DND-41 (cell line): ENCODE data around the gene AFF3.

Experiments used
- ATAC-seq: fragments of 200-7000 bp; cut with Tn5 transposase; 3 replicates; pipeline ENCODE4 v1.9.1; 2021; ENCODE audit warnings: low read depth; ENCODE audit not compliant: insufficient read depth
- DNase-seq: peaks from one replicate; pipeline ENCODE4 v3.0.0-alpha.2; 2020
- H2AFZ ChIP-seq: 2 replicates; pipeline ENCODE4 v1.6.0; 2012; ENCODE audit warnings: low read depth, low read length
- H3K27ac ChIP-seq: 2 replicates; pipeline ENCODE4 v1.5.1; 2012; ENCODE audit warnings: low read length, inconsistent platforms
- H3K27me3 ChIP-seq: fragments of 200-600 bp; sonication (generic); 2 replicates; pipeline ENCODE4 v1.6.0; 2012; ENCODE audit warnings: low read length, mild to moderate bottlenecking, inconsistent platforms; ENCODE audit not compliant: insufficient read depth, poor library complexity
- H3K36me3 ChIP-seq: 2 replicates; pipeline ENCODE4 v1.5.1; 2012; ENCODE audit warnings: low read length, inconsistent platforms; ENCODE audit not compliant: insufficient read depth
- H3K4me1 ChIP-seq: 2 replicates; pipeline ENCODE4 v1.5.1; 2012; ENCODE audit warnings: mild to moderate bottlenecking, low read length; ENCODE audit not compliant: insufficient read depth
- H3K4me2 ChIP-seq: 2 replicates; pipeline ENCODE4 v1.6.0; 2012; ENCODE audit warnings: mild to moderate bottlenecking, moderate library complexity, low read length, inconsistent platforms; ENCODE audit not compliant: insufficient read depth
- H3K4me3 ChIP-seq, 2 experiments: fragments of 200-600 bp in 1 of 2; shearing (Covaris generic) in 1 of 2; 2 replicates each; pipeline ENCODE4 v1.5.1; 2012 to 2016; ENCODE audit warnings: inconsistent platforms in 2 of 2, low read length in 2 of 2, mild to moderate bottlenecking in 2 of 2, low read depth in 1 of 2, moderate library complexity in 1 of 2
- H3K79me2 ChIP-seq: 2 replicates; pipeline ENCODE4 v1.6.0; 2012; ENCODE audit warnings: low read length, inconsistent platforms; ENCODE audit not compliant: insufficient read depth
- H3K9ac ChIP-seq: 2 replicates; pipeline ENCODE4 v1.6.0; 2012; ENCODE audit warnings: low read depth, mild to moderate bottlenecking, inconsistent platforms, low read length, moderate library complexity
- H3K9me3 ChIP-seq: 2 replicates; pipeline ENCODE4 v1.5.1; 2012; ENCODE audit warnings: low read length, moderate library complexity, mild to moderate bottlenecking, inconsistent platforms; ENCODE audit not compliant: insufficient read depth, severe bottlenecking
- H4K20me1 ChIP-seq: 2 replicates; pipeline ENCODE4 v1.6.0; 2012; ENCODE audit warnings: low read length; ENCODE audit not compliant: insufficient read depth
- EZH2 ChIP-seq: IDR thresholded peaks from 3 replicates; pipeline ENCODE4 v1.6.1; 2012; ENCODE audit warnings: borderline replicate concordance, low read depth, mild to moderate bottlenecking, moderate library complexity, low read length, inconsistent platforms; ENCODE audit not compliant: severe bottlenecking
- TF ChIP-seq, protein P1 (sequence below): IDR thresholded peaks from 2 replicates; pipeline ENCODE4 v1.5.1; 2012; ENCODE audit warnings: borderline replicate concordance, low read length, moderate library complexity, mild to moderate bottlenecking; ENCODE audit not compliant: poor library complexity, severe bottlenecking; ENCODE audit errors: extremely low read depth

Gene AFF3

DNA sequence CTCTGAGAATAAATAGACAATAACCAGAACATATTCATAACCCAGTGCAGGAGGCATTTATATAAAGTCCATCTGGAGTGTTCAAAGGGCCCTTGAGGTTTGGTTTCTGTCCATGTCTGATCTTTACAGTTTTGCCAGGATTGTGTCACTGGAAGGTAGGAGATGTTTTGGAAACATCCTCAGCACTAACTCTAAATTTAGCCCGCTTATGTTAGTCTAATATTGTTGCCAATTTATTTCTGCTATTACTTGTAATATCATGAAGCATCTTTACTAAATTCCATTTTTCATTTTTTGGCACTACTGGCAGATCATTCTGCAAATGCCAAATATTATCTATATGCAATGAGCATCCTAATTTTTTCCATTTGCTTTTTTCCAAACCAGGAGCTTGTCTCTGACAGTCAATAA is 630.2 kb downstream of the AFF3 start:
- ATAC-seq (no peak), DNase-seq (no peak)
- no peak for TF ChIP-seq EZH2
- TF ChIP-seq, protein P1, sequence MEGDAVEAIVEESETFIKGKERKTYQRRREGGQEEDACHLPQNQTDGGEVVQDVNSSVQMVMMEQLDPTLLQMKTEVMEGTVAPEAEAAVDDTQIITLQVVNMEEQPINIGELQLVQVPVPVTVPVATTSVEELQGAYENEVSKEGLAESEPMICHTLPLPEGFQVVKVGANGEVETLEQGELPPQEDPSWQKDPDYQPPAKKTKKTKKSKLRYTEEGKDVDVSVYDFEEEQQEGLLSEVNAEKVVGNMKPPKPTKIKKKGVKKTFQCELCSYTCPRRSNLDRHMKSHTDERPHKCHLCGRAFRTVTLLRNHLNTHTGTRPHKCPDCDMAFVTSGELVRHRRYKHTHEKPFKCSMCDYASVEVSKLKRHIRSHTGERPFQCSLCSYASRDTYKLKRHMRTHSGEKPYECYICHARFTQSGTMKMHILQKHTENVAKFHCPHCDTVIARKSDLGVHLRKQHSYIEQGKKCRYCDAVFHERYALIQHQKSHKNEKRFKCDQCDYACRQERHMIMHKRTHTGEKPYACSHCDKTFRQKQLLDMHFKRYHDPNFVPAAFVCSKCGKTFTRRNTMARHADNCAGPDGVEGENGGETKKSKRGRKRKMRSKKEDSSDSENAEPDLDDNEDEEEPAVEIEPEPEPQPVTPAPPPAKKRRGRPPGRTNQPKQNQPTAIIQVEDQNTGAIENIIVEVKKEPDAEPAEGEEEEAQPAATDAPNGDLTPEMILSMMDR: no peak

DNA sequence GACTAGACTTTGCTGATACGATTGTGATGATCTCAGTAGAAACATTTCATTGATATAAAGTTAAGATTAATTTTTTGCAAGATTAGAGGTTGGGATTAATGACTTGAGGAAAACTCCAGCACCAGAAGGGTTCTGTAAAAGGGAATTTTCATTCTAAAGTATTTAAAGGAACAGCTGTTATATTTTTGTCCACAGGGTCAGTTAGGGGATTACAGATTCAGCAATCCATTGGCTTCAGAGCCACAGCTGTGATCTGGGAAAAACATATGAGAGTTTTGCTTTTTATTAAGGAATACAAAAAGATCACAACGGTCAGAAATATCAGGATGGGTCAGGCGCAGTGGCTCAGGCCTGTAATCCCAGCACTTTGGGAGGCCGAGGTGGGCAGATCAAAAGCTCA is 633.0 kb downstream of the AFF3 start:
- Histone ChIP-seq H3K79me2 (no peaks in the 10 kb centered on the region), H3K27me3 (no peaks in the 10 kb centered on the region), H2AFZ (no peak overlapping the region), H3K4me2 (no peak overlapping the region), H4K20me1 (no peaks in the 10 kb centered on the region), H3K27ac (no peak overlapping the region), H3K4me3 (no peak overlapping the region), H3K9me3 (no peaks in the 10 kb centered on the region), H3K9ac (no peak overlapping the region), H3K36me3 (no peaks in the 10 kb centered on the region), H3K4me1 (no peaks in the 10 kb centered on the region)
- DNase-seq (no peak), ATAC-seq (no peak)
- TF ChIP-seq, protein P1: no peak
- no peak for TF ChIP-seq EZH2

More for the DNA sequence above, 630.2 kb downstream of the AFF3 start:
- no peak overlapping the region for H3K4me2 ChIP-seq
- H3K36me3 ChIP-seq: no peaks in the 10 kb centered on the region
- no peaks in the 10 kb centered on the region for H4K20me1 ChIP-seq
- H3K9ac ChIP-seq: no peak overlapping the region
- no peak overlapping the region for H2AFZ ChIP-seq
- no peak overlapping the region for H3K27ac ChIP-seq
- no peak overlapping the region for H3K4me3 ChIP-seq
- H3K79me2 ChIP-seq: no peaks in the 10 kb centered on the region
- H3K4me1 ChIP-seq: no peaks in the 10 kb centered on the region
- no peaks in the 10 kb centered on the region for H3K9me3 ChIP-seq
- no peaks in the 10 kb centered on the region for H3K27me3 ChIP-seq

DNA sequence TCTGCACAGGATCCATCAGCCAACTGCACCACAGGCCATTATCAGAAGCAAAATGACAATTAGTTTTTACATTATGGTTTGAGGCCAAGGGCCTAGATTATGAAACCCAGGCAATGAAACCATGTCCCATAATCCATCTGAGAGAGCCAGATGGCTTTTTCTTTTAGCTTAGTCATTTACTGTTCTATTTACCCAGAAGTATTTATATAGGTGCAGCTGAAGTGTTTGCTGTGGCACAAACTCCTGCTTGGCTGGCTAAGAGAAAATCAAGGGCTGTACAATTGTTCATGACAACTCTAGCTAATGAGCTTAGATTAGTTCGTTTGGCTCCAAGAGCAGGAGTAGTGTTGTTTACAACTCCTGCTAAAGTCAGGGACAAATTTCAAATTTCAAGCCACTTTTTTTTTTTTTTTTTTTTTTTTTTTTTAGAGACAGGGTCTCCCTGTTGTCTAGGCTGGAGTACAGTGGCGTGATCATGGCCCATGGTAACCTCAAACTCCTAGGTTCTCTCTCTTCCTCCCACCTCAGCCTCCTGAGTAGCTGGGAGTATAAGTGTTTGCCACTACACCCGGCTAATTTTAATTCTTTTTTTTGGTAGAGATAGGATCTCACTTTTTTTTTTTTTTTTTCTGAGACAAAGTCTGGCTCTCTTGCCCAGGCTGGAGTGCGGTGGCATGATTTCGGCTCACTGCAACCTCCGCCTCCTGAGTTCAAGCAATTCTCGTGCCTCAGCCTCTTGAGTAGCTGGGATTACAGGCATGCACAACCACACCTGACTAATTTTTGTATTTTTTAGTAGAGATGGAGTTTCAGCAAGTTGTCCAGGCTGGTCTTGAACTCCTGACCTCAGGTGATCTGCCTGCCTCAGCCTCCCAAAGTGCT is 634.2 kb downstream of the AFF3 start:
- Histone ChIP-seq H4K20me1 (no peaks in the 10 kb centered on the region), H3K4me2 (no peak overlapping the region), H3K9ac (no peak overlapping the region), H3K4me3 (no peak overlapping the region), H3K27ac (no peak overlapping the region), H2AFZ (no peak overlapping the region), H3K4me1 (no peaks in the 10 kb centered on the region), H3K27me3 (no peaks in the 10 kb centered on the region), H3K36me3 (no peaks in the 10 kb centered on the region), H3K9me3 (no peaks in the 10 kb centered on the region), H3K79me2 (no peaks in the 10 kb centered on the region)
- TF ChIP-seq EZH2: no peak
- TF ChIP-seq, protein P1: no peak
- DNase-seq: no peak
- no peak for ATAC-seq
